HG03521 (cell line): ENCODE measurements around the gene SORCS1.

Experiments used
- ATAC-seq: cut with Tn5 transposase; IDR thresholded peaks from one replicate; pipeline ENCODE4 v1.9.1; 2021; ENCODE audit warnings: mild to moderate bottlenecking, moderate library complexity; ENCODE audit not compliant: unreplicated experiment

Gene SORCS1

GRCh38 chr10:106910666-106911065 lies 253.8 kb downstream of the SORCS1 start:
- no peak for ATAC-seq

GRCh38 chr10:106908225-106908624 lies 256.3 kb downstream of the SORCS1 start:
- ATAC-seq = no peak

GRCh38 chr10:106904209-106904608 lies 260.3 kb downstream of the SORCS1 start:
- no peak for ATAC-seq

DNA sequence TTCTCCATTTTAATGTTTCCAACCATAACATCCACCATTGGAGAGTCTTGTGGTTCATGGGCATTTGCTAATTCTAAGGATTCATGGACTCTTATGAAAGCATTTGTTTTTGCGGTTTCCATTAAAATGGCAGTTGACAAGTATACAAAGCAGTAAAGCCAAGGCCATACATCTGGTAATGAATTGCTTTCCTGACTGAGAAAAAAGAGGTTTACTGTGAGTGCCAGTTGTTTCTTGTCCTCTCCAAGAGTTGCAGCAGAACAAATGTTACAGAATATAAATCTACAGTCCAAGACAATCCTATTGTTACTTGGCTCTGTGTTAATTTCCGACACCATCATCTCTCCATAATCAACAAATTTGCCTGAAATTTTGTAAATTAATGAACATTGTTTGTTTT lies 261.3 kb downstream of the SORCS1 start:
- no peak for ATAC-seq

DNA sequence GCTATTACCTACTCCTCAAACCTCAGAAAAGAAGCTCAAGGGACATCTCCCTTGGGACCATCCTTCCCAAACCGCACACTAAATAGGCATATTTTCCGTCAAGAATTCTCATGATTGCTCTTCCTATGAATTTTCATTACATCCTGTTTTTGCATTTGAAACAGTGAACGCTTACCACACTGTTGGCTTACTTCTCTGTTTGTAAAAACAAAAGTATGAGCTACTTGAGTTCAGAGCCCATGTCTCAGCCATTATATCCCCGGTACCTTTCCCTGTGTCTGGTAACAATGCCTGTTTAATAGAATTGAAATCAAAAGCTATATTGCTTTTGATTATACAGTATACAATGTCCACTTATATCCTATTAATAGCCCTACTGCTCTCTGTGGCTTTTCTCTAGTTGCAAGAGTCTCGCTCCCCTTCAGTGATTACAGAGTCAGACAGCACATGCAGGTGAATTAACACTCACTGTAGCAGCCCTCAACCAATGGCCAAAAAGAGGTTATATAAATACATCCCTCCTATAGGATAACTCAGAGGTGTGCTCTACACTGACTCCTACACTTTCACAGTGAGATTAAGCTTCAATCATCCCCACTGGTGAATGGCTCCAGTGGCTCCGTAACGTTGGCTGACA lies 264.4 kb downstream of the SORCS1 start:
- ATAC-seq = no peak

DNA sequence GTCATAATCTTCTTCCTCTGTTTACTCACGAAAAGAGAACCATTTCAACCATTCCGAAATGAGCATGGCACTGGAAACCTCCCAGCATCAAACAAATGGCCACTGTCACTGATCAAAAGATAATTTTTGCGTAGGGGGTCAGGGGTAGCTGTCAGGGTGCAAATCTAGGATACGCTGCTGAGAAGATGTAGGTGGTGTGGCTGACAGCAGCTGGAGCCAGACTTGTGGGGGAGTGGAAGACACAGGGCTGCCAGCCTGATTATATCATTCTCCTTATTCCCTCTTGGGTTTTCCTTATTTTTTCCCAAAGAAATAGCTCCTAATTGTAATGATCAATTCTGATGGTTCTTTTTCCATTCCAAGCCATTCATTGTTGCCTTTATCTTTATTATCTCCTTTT lies 266.1 kb downstream of the SORCS1 start:
- no peak for ATAC-seq

- no peak for ATAC-seq
Observed at GRCh38 chr10:106897719-106898118, 266.8 kb downstream of the SORCS1 start.

DNA sequence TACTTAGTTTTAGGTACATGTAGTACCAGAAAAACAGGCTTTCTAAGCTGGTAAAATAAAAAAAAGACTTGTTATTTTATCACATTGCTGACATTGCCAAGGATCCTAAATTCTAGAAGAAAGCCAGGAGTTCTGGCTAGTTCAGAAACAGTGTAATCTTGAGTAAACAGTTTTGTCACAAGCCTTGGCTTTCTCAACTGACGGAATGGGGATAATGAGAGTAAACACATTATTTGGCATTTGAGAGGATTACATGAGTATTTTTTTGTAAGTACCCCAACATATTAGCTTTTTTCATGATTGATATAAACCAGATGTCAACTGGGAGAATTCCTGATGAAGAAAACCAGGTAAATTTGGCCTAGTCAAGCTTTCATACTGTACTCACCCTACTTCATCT lies 269.8 kb downstream of the SORCS1 start:
- ATAC-seq = no peak

DNA sequence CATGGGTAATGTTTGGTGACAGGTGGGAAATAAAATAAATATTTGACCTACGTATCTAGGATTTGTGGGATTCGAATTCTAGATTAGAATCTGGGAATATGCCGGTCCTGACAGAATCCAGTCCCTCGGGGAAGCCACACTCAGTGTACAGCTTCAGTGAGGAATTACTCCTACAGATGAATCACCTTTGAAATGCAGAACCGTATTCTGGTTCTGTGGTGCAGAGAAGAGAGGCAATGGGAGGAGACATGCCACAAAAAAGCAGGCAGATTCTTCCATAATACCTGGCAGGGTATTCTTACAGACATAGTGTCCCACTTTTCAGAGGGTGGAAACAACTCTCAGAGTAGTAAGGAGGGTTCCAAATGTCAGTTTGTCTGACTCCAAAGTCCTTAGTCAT lies 286.9 kb downstream of the SORCS1 start:
- ATAC-seq = no peak

GRCh38 chr10:106874604-106874889 lies 290.0 kb downstream of the SORCS1 start:
- no peak for ATAC-seq

- ATAC-seq = no peak
Observed at GRCh38 chr10:106873770-106874603, 290.5 kb downstream of the SORCS1 start.

DNA sequence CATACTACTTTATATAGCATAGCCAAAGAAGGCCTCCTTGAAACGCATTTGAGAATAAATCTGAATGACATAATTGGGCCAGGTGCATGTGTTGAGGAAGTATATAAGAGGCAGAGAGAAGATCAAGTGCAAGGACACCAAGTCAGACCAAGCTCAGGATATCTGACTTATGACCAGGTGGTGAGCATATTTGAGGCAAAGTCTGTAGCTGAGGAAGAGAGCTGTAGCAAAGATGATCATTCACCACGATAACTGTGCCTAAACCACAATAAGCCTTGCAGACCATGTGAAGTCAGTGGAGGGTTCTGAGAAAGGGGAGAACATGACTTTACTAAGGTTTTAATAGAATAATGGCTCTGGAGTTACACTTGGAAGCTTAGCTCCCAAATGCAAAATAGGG lies 292.3 kb downstream of the SORCS1 start:
- no peak for ATAC-seq

DNA sequence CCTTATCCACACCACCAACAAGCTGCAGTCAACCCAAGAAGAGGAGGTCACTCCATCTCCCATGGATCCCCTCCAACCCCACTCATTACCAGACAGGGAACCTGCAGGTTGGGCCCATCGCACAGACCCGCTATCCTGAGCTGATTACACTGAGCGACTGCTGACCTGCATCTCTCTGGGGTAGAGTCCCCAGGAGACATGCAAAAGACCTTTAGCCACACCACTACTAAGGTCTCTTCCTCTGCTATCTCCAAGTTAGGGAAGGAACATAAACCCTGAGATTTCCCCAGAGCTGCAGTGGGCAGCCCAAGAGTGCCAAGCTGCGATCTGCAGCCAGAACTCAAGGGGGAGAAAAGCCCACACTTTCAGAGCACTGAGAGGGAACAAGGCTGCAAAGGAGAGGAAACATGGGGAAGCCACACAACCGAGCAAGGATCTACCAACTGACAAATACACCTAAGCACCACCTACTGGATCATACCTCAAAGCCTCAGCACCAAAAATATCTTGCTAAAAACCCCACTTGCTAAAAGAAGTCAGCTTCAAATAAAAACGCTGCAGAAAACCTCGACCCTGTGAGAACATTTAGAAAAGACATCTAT lies 298.2 kb downstream of the SORCS1 start:
- no peak for ATAC-seq

DNA sequence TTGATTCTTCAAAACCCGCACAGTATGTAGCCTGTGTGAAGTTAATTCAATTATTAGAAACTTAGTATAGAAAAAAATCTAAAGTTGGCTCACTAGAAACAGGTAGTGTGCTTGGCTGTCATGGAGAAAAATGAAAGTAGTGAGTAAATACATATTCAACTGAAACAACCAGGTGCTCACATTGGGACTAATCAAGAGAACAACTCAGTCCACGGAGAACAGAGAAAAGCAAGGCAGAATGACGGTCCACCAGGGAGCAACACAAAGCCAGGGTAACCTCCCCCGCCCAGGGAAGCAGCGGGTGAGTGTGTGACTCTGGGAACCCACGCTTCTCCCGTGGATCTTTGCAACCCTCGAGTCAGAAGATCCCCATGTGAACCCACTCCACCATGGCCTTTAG lies 300.5 kb downstream of the SORCS1 start:
- no peak for ATAC-seq

DNA sequence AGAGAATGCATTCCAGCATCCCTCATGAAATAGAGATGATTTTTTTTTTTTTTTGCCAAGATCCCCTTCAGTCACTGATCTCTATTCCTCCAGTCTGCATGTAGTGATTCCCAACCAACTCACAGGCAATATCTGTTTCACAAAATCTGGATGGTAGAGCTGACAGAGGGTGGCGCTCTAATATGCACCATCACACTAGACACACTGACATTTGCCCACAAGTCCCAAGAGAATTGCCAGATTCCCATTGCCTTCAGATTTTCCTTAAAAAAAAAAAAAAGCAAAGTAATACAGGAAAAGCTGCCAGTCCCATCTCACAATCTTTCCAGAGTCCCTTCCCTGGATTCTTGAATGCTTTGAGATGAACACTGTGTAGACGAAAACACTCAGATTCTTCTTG lies 301.0 kb downstream of the SORCS1 start:
- no peak for ATAC-seq

DNA sequence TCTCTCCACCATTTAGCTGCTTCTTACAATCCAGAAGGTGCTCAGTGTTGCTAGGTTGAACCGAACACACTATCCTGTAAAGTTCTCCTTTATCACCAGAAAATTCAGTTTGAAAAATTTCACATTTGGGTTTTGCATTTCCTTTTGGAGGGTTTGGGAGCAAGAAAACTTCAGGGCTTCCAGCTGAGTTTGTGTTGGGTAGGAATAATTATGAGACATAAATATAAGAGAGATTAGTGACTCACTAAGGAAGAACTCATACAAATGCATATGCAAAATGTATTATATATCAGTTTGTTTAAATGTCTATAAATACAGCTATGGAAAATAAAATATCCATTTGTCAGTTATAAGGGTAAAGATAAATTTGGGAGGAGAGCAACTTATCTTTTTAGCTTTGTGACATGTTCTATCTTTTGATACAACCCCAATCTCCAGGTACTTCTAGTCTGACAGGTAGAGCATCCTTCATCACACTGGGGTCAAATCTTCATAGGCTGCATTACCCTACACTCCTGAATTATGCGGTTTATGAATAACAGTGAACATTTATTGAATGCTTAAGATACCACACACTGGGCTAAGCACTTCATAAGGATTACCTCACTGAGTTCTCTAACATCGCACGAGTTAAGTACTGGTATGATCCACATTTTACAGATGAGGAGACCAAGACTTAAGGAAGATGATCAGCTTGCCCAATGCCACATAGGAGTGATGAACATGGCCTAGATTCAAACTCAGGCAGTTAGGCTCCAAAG lies 304.4 kb downstream of the SORCS1 start:
- no peak for ATAC-seq

GRCh38 chr10:106857728-106858127 lies 306.8 kb downstream of the SORCS1 start:
- no peak for ATAC-seq

DNA sequence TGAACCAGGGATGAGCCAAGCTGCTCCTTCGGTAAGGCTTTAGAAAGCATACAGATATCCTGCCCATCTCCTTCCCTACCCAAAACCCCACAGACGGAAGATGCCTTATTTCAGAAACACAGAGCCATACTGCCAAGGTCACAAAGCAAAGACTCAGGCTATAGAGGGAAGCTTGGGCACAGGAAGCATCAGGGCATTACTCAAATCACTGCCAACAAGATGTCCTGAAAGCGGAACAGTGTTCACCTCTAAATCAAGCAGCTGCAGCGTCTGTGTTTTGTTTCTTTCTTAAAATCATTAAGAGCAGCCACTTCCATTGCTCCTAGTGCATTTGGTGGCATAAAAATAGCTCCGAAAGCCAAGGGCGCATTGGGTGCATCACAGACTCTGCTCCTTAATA lies 307.3 kb downstream of the SORCS1 start:
- ATAC-seq = no peak

DNA sequence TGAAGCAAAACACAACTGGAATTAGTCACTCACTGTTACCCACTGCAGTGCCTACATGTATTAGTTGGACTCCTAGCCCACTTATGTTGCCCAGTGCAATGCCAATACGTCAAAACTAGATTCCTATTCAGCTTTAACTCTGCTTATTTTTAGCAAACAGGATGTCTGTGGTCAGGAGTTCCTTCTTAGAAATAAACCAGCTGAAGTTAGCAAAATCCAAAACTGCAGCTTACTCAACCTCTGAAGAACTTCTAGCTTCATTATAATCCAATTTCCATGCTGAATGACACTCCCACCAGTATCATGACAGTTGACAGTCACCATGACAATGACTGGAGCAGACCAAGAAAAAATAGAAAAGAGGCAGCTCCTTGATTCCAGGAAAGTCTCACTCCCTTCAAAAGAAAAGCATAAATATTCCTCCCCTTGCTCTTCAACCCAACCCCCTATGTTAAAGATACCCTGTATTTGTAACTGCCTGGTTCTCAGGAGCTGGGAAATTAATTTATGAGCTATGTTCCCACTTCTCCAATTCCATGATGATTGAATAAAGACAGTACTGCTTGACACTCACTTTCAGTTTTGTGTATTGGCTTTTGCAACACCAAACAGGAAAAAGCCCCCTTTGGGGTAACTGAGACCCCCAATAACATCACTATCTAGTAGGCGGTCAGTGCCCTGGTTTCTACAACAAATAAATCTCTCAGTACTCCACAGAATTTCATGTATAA lies 327.4 kb downstream of the SORCS1 start:
- peak; percentile 83 for ATAC-seq

GRCh38 chr10:106832846-106833245 lies 331.7 kb downstream of the SORCS1 start:
- no peak for ATAC-seq

DNA sequence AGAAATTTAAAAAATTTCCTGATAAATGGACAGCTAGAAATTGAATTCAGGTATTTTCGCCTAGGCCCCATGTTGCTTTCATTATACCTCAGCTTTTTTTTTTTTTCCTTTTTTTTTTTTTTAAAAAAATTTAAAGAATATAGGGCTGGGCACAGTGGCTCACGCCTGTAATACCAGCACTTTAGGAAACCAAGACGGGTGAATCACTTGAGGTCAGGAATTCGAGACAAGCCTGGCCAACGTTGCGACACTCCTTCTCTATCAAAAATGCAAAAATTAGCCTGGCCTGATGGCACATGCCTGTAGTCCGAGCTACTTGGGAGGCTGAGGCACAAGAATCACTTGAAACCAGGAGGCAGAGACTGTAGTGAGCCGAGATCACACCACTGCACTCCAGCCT lies 334.0 kb downstream of the SORCS1 start:
- no peak for ATAC-seq
